Activated B cell treated with CpG ODN at 0.5 μM for 24 hours (primary cell): ENCODE measurements around the gene EHMT2. TPM values are rescaled to one million over a fixed set of nuclear protein-coding genes. Genes with fewer than 3 reads are reported as not detected.

Source experiments
- ATAC-seq: fragments of 200-7000 bp; cut with Tn5 transposase; one replicate; pipeline ENCODE4 v1.10.0; 2021; ENCODE audit warnings: low read depth, mild to moderate bottlenecking, moderate library complexity
- CTCF ChIA-PET: fragments of 350-600 bp; sonication (Branson Sonifier 250); formaldehyde crosslinking; loops from one replicate; lab custom pipeline; 2021; ENCODE audit warnings: antibody characterized with exemption; lab: Charles Lee
- POLR2A ChIA-PET: fragments of 350-600 bp; sonication (Branson Sonifier 250); formaldehyde crosslinking; loops from one replicate; lab custom pipeline; 2021; ENCODE audit warnings: antibody characterized with exemption; lab: Charles Lee
- DNase-seq: peaks from one replicate; pipeline ENCODE4 v3.0.0; 2022
- H3K27ac Mint-ChIP-seq: one replicate; pipeline ENCODE4 v1.8.0; 2020; ENCODE audit warnings: mixed read lengths
- H3K27me3 Mint-ChIP-seq: one replicate; pipeline ENCODE4 v1.8.0; 2021; ENCODE audit warnings: mixed read lengths
- H3K36me3 Mint-ChIP-seq: one replicate; pipeline ENCODE4 v1.8.0; 2021; ENCODE audit warnings: low read depth, mixed read lengths
- H3K4me1 Mint-ChIP-seq: one replicate; pipeline ENCODE4 v1.8.0; 2021; ENCODE audit warnings: mixed read lengths
- H3K4me3 Mint-ChIP-seq: one replicate; pipeline ENCODE4 v1.8.0; 2020; ENCODE audit warnings: mild to moderate bottlenecking, mixed read lengths
- H3K9me3 Mint-ChIP-seq: one replicate; pipeline ENCODE4 v1.8.0; 2020; ENCODE audit warnings: mixed read lengths
- CTCF ChIP-seq: fragments of 200-600 bp; IDR thresholded peaks from one replicate; pipeline ENCODE4 v1.8.0; 2022; ENCODE audit warnings: antibody characterized with exemption, mild to moderate bottlenecking
- intact Hi-C: fragments of 100-400 bp; cut with micrococcal nuclease; formaldehyde crosslinking; loops from one replicate; pipeline ENCODE4 v1.15.1; 2024
- total RNA-seq: library from RNA; stranded (reverse); gene quantifications from 2 replicates; pipeline ENCODE4 v1.2.3, GENCODE V29; 2022

The EHMT2 gene
- total RNA-seq, result 49.9 and 58.4 TPM in 2 replicates

DNA sequence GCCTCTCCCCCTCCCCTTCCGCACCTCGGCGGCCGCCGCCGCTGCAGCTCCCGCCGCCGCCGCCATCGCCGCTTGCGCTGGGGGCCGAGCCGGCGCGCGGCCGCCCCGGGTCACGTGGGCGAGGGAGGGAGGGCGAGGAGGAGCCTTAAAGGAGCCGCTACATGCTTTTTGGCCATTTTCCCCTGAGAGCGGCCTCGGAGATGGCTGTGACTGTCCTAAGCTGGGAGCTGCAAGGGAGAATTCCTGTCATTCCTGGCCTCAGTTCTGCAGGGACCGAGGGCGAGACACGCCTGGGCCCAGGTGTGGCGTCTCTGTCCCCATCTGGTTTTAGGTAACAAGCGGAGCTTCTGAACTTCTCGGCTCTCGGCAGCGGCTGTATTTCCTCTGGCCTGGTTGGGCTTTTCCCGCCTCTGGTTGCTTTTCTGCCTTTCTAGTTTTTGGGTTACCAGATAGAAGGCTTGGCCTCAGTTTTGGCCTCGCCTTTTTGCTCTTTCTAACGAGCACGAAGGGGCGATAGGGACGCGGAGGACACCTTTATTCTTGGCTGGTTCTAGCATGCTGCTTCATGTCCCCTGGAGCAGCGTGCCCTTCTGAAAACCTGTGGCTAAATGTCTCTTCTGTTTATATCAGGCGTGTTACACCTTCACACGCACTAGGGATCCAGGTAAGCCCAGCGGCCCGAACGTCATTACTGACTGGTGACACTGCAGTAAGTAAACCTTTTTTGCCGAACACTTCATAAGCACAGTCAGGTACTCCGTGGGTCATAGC is at the start of gene EHMT2:
TSS of gene EHMT2 (minus strand) at position 87 of the 771 bp plus-strand sequence. CDS start at position 66, 21 bp downstream.
- ChIA-PET CTCF (interaction anchor here (0.7 to 1.4 kb wide), 2 partner anchors 7 to 10 kb away, joined by 3 read pairs; no protein-coding TSS in a partner anchor), POLR2A (interaction anchor here (0.5 to 3.0 kb wide), 25 partner anchors 11 to 1673 kb away, joined by 3 to 29 read pairs (median 4); partner anchors contain the start of genes ABHD16A, APOM, BAG6 and DDX39B)
- no peak for TF ChIP-seq CTCF
- DNase-seq, result peak; percentile 83
- H3K27me3 Mint-ChIP-seq, result no peaks in the 10 kb centered on the region
- peak within 1 kb of the TSS; percentile 94 for H3K27ac Mint-ChIP-seq
- H3K4me1 Mint-ChIP-seq, result peaks cover 32% of the 10 kb centered on the region
- peaks cover 29% of the 10 kb centered on the region for H3K36me3 Mint-ChIP-seq
- intact Hi-C loops, result loop anchor here (1.0 to 5.0 kb wide), 6 partner anchors 35 to 351 kb away; partner anchors contain the start of genes ATF6B, ATP6V1G2, CSNK2B and LY6G5B
- peak within 1 kb of the TSS; percentile 97 for H3K4me3 Mint-ChIP-seq
- peak; percentile 47 for ATAC-seq
- no peaks in the 10 kb centered on the region for H3K9me3 Mint-ChIP-seq

DNA sequence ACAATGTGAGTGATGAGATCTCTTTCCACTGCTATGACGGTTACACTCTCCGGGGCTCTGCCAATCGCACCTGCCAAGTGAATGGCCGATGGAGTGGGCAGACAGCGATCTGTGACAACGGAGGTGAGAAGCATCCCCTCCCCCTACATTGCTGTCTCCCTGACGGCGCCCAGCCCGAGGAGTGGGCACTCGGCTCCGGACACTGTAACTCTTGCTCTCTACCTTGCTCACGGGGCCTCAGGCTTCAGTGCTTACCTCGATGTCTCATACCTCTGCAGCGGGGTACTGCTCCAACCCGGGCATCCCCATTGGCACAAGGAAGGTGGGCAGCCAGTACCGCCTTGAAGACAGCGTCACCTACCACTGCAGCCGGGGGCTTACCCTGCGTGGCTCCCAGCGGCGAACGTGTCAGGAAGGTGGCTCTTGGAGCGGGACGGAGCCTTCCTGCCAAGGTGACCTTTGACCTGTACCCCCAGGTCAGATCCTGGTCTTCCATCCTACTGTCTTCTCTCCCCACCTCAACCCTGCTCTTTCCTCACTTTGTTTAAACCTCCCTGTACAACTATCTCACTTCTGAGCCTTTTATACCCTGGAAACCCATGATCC is 49.7 kb upstream of the EHMT2 start:
- POLR2A ChIA-PET, result no interaction called here
- H3K27me3 Mint-ChIP-seq, result peaks cover 21% of the 10 kb centered on the region
- H3K4me3 Mint-ChIP-seq, result no peak overlapping the region

GRCh38 chr6:31946370-31946885 is 48.9 kb upstream of the EHMT2 start:
- Mint-ChIP-seq H3K4me3 (no peak overlapping the region), H3K36me3 (peaks cover 3% of the 10 kb centered on the region), H3K9me3 (no peaks in the 10 kb centered on the region), H3K4me1 (no peaks in the 10 kb centered on the region), H3K27me3 (peaks cover 23% of the 10 kb centered on the region), H3K27ac (no peak overlapping the region)
- POLR2A ChIA-PET, result no interaction called here
- no peak for TF ChIP-seq CTCF
- DNase-seq, result no peak
- CTCF ChIA-PET, result no interaction called here
- ATAC-seq, result no peak
- intact Hi-C loops, result no loop called here

More for the DNA sequence above, 49.7 kb upstream of the EHMT2 start:
- intact Hi-C loops, result no loop called here
- ATAC-seq, result no peak
- Mint-ChIP-seq H3K36me3 (peaks cover 7% of the 10 kb centered on the region), H3K4me1 (no peaks in the 10 kb centered on the region), H3K9me3 (no peaks in the 10 kb centered on the region), H3K27ac (no peak overlapping the region)
- CTCF ChIA-PET, result no interaction called here
- no peak for DNase-seq
- no peak for TF ChIP-seq CTCF

- H3K36me3 Mint-ChIP-seq, result no peaks in the 10 kb centered on the region
- no peak for DNase-seq
- no peak within 1 kb of the TSS for H3K4me3 Mint-ChIP-seq
- no peak for TF ChIP-seq CTCF
- H3K27me3 Mint-ChIP-seq, result peaks cover 23% of the 10 kb centered on the region
- no peaks in the 10 kb centered on the region for H3K9me3 Mint-ChIP-seq
- intact Hi-C loops, result no loop called here
- no peak for ATAC-seq
- H3K27ac Mint-ChIP-seq, result no peak within 1 kb of the TSS
- no peaks in the 10 kb centered on the region for H3K4me1 Mint-ChIP-seq
- ChIA-PET POLR2A (no interaction called here), CTCF (no interaction called here)
These were observed 48.2 kb upstream of the EHMT2 start, which contains the start of gene CFB for GRCh38 chr6:31945507-31946369. CFB (plus strand) TSS chr6:31946095; CDS start chr6:31946222, 127 bp downstream.
